Retinal pigment epithelial cell (primary cell): ENCODE data around the gene PABPC5.

ENCODE experiments used
- DNase-seq: peaks from one replicate; pipeline ENCODE4 v3.0.0-alpha.2; 2010; ENCODE audit warnings: low read depth
- H3K4me3 ChIP-seq: 2 replicates; pipeline ENCODE4 v1.5.1; 2011; ENCODE audit warnings: mild to moderate bottlenecking, low read length, control low read depth, moderate library complexity
- TF ChIP-seq, protein P1 (sequence below): conservative IDR thresholded peaks from 2 replicates; pipeline ENCODE4 v1.5.1; 2011; ENCODE audit warnings: low read depth, low read length, control low read depth, inconsistent platforms

Gene PABPC5

GRCh38 chrX:91434351-91435168, at the start of gene PABPC5:
PABPC5 (plus strand) TSS chrX:91434839; CDS start chrX:91435578, 739 bp downstream.
- peak within 1 kb of the TSS; percentile 41 for H3K4me3 ChIP-seq
- peak; percentile 12 for DNase-seq

GRCh38 chrX:91389026-91389425, 45.6 kb upstream of the PABPC5 start:
- no peak overlapping the region for H3K4me3 ChIP-seq
- TF ChIP-seq, protein P1, sequence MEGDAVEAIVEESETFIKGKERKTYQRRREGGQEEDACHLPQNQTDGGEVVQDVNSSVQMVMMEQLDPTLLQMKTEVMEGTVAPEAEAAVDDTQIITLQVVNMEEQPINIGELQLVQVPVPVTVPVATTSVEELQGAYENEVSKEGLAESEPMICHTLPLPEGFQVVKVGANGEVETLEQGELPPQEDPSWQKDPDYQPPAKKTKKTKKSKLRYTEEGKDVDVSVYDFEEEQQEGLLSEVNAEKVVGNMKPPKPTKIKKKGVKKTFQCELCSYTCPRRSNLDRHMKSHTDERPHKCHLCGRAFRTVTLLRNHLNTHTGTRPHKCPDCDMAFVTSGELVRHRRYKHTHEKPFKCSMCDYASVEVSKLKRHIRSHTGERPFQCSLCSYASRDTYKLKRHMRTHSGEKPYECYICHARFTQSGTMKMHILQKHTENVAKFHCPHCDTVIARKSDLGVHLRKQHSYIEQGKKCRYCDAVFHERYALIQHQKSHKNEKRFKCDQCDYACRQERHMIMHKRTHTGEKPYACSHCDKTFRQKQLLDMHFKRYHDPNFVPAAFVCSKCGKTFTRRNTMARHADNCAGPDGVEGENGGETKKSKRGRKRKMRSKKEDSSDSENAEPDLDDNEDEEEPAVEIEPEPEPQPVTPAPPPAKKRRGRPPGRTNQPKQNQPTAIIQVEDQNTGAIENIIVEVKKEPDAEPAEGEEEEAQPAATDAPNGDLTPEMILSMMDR = no peak
- no peak for DNase-seq

More at GRCh38 chrX:91434351-91435168, at the start of gene PABPC5:
- TF ChIP-seq, protein P1 = no peak

GRCh38 chrX:91414713-91415112, 19.9 kb upstream of the PABPC5 start:
- TF ChIP-seq, protein P1 = no peak

GRCh38 chrX:91435395-91435794, 756 bp downstream of the PABPC5 start:
- no peak for DNase-seq
- TF ChIP-seq, protein P1 = no peak
- peak overlapping the region; percentile 41 for H3K4me3 ChIP-seq

More at GRCh38 chrX:91414713-91415112, 19.9 kb upstream of the PABPC5 start:
- no peak for DNase-seq
- no peak overlapping the region for H3K4me3 ChIP-seq
